Metanephros (tissue), 2 donors: ENCODE results near the gene RIMBP3B. TPM values are rescaled to one million over a fixed set of nuclear protein-coding genes. Genes with fewer than 3 reads are reported as not detected.

ENCODE experiments used
- small RNA-seq: library from RNA; depleted of rRNA; stranded (forward); fragments of <200 nt; gene quantifications from one replicate; pipeline ENCODE3, GENCODE V24; 2014; ENCODE audit warnings: low replicate concordance
- total RNA-seq: library from RNA; depleted of rRNA; stranded (reverse); fragments of >200 nt; gene quantifications from one replicate; pipeline ENCODE4 v1.2.3, GENCODE V29; 2014

The RIMBP3B gene, protein sequence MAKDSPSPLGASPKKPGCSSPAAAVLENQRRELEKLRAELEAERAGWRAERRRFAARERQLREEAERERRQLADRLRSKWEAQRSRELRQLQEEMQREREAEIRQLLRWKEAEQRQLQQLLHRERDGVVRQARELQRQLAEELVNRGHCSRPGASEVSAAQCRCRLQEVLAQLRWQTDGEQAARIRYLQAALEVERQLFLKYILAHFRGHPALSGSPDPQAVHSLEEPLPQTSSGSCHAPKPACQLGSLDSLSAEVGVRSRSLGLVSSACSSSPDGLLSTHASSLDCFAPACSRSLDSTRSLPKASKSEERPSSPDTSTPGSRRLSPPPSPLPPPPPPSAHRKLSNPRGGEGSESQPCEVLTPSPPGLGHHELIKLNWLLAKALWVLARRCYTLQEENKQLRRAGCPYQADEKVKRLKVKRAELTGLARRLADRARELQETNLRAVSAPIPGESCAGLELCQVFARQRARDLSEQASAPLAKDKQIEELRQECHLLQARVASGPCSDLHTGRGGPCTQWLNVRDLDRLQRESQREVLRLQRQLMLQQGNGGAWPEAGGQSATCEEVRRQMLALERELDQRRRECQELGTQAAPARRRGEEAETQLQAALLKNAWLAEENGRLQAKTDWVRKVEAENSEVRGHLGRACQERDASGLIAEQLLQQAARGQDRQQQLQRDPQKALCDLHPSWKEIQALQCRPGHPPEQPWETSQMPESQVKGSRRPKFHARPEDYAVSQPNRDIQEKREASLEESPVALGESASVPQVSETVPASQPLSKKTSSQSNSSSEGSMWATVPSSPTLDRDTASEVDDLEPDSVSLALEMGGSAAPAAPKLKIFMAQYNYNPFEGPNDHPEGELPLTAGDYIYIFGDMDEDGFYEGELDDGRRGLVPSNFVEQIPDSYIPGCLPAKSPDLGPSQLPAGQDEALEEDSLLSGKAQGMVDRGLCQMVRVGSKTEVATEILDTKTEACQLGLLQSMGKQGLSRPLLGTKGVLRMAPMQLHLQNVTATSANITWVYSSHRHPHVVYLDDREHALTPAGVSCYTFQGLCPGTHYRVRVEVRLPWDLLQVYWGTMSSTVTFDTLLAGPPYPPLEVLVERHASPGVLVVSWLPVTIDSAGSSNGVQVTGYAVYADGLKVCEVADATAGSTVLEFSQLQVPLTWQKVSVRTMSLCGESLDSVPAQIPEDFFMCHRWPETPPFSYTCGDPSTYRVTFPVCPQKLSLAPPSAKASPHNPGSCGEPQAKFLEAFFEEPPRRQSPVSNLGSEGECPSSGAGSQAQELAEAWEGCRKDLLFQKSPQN (N-terminal part only)
- total RNA-seq, result 0.12 TPM

GRCh38 chr22:21383701-21384467 is at the start of gene RIMBP3B:
RIMBP3B (plus strand) TSS chr22:21383751; CDS start chr22:21383859, 108 bp downstream.

DNA sequence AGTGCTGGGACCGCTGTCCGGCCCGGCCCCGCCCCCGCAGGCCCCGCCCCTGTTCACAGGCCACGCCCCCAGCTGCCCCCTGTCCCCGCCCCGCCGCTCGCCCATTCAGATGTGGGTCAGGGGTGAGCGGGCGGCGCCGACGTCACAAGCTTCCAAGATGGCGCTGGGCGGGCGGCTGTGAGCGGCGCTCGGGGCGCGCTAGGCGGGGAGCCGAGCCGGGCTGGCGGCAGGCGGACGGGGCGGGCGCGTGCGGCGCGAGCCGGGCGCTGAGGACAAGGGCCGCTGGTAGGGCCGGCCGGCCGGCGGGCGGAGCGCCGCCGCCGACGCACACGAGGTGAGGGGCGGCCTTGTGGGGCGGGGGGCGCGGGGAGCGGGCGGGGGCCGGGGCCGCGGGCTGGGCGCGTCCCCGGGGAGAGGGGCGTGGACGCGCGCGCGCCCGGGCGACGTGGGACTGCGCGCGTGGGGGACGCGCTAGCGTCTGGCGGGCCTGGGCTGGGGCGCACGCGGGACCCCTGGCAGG is 33.7 kb downstream of the RIMBP3B start, which contains the start of gene HIC2:
Gene HIC2 (plus strand): TSS at position 145 of the 520 bp plus-strand sequence. CDS start 25,461 bp downstream, outside the sequence.

Small RNAs within 50 kb of the gene (small RNA-seq; reads per million reads assigned to genes)
- not detected for gene RF00492
- not detected for gene RN7SKP63

Other genes with a start within 250 kb of the RIMBP3B start
- 9.3 TPM for gene HIC2, start 33.6 kb downstream of the RIMBP3B start, total RNA-seq
- gene TMEM191C, start 83.6 kb downstream of the RIMBP3B start, total RNA-seq, result 1.5 TPM
- gene RIMBP3C, start 167.7 kb downstream of the RIMBP3B start, total RNA-seq, result 0.82 TPM
- gene UBE2L3, start 184.0 kb downstream of the RIMBP3B start, total RNA-seq, result 32.4 TPM
- gene YDJC, start 246.3 kb downstream of the RIMBP3B start, total RNA-seq, result 12.7 TPM
- 0.35 TPM for gene CCDC116, start 249.0 kb downstream of the RIMBP3B start, total RNA-seq